Fibroblast of the aortic adventitia (primary cell): ENCODE measurements around the gene LCE1B. TPM values are rescaled to one million over a fixed set of nuclear protein-coding genes. Genes with fewer than 3 reads are reported as not detected.

ENCODE experiments used
- DNase-seq: peaks from one replicate; pipeline ENCODE4 v3.0.0-alpha.2; 2010; ENCODE audit warnings: low read depth
- H3K4me3 ChIP-seq: 2 replicates; pipeline ENCODE4 v1.5.1; 2011; ENCODE audit warnings: low read depth, mild to moderate bottlenecking, control low read depth, low read length, moderate library complexity
- CTCF ChIP-seq: IDR thresholded peaks from 2 replicates; pipeline ENCODE4 v1.5.1; 2011; ENCODE audit warnings: mild to moderate bottlenecking, low read length, control low read depth, inconsistent platforms; ENCODE audit not compliant: insufficient read depth
- total RNA-seq: library from RNA; depleted of rRNA; stranded (reverse); fragments of >200 nt; gene quantifications from 2 replicates; pipeline ENCODE4 v1.2.3, GENCODE V29; 2012; ENCODE audit warnings: low replicate concordance

Gene LCE1B
- total RNA-seq, 1 donor = not detected

DNA sequence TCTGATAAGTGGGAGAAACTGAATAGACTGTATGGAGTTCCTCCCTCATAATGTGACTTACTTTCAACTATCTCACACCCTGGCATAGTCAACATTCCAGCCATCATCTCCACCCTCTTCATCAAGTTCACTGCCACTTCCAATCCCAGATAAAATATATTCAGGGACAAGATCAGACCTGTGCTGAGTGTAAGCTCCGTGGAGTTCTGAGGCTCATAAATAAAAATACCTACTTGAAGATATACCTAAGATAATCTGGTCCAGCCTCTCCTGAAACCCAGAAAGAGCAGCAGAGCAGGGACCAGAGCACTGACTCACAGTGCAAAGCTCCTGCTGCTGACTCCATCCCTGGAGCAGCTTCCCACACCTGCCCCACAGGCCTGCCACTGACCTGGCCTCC, 46.3 kb downstream of the LCE1B start:
- H3K4me3 ChIP-seq = no peak overlapping the region
- no peak for TF ChIP-seq CTCF
- no peak for DNase-seq

DNA sequence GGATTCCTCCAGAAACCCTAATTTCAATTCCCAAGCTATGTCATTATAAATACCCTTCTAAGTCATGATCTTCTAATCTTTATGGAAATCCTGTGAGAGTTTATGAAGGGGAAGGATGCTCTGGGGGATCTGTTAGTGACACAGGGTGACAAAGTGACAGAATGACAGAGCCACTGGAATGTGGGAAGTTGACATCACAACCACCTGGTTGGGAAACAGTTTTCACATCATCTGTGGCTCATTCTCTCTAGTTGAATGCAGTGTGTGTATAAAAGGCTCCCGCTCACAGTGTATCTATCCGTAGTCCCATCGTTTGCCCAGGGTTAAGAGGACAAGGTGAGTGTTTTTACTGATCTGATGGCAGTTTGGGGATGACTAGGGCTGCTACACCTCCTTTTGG, 47.9 kb downstream of the LCE1B start, which contains the start of gene LCE7A:
Gene LCE7A, plus strand, starts transcription at position 301 of the 400 bp plus-strand sequence. CDS start 702 bp downstream, outside the sequence.
- no peak for TF ChIP-seq CTCF
- no peak for DNase-seq
- H3K4me3 ChIP-seq = no peak within 1 kb of the TSS

DNA sequence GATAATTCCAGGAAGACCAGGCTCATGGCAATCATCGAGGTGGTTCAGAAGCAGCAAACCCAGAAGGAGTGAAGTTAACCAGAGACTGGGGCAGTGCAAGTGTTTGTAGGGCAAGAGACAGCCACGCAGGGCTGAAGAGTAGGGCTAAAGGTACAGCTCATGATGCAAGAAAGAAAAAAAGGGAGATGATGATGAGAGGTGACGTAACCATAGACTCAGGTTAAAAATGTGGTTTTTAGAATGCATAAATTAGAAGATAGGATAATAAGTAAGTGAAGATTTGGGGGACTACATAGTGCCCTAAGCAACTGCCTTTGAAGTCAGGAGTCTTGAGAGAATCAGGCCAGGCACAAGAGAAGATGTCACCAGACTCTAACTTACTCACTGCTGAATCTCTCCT, 48.4 kb downstream of the LCE1B start:
- DNase-seq = no peak
- TF ChIP-seq CTCF = no peak
- no peak overlapping the region for H3K4me3 ChIP-seq

GRCh38 chr1:152861374-152861773, 49.6 kb downstream of the LCE1B start:
- no peak for TF ChIP-seq CTCF
- no peak for DNase-seq
- no peak overlapping the region for H3K4me3 ChIP-seq

Other genes with a start within 250 kb of the LCE1B start
- not detected in 2 replicates for gene LCE3E, start 245.2 kb upstream of the LCE1B start, total RNA-seq
- gene LCE3D, start 231.5 kb upstream of the LCE1B start, total RNA-seq = not detected in 2 replicates
- gene LCE3C, start 211.7 kb upstream of the LCE1B start, total RNA-seq = not detected in 2 replicates
- gene LCE3B, start 198.2 kb upstream of the LCE1B start, total RNA-seq = not detected in 2 replicates
- gene LCE3A, start 188.9 kb upstream of the LCE1B start, total RNA-seq = not detected in 2 replicates
- gene LCE2D, start 148.6 kb upstream of the LCE1B start, total RNA-seq = not detected in 2 replicates
- gene LCE2C, start 136.7 kb upstream of the LCE1B start, total RNA-seq = not detected in 2 replicates
- gene LCE2B, start 125.8 kb upstream of the LCE1B start, total RNA-seq = not detected in 2 replicates
- gene LCE2A, start 113.6 kb upstream of the LCE1B start, total RNA-seq = not detected in 2 replicates
- not detected in 2 replicates for gene LCE4A, start 103.8 kb upstream of the LCE1B start, total RNA-seq
- gene KPRP, start 53.9 kb upstream of the LCE1B start, total RNA-seq = not detected in 2 replicates
- gene LCE1F, start 36.8 kb upstream of the LCE1B start, total RNA-seq = not detected in 2 replicates
- gene LCE1E, start 25.7 kb upstream of the LCE1B start, total RNA-seq = not detected in 2 replicates
- gene LCE1D, start 15.2 kb upstream of the LCE1B start, total RNA-seq = not detected in 2 replicates
- gene LCE1C, start 5.3 kb upstream of the LCE1B start, total RNA-seq = not detected in 2 replicates
- gene LCE1A, start 15.5 kb downstream of the LCE1B start, total RNA-seq = not detected in 2 replicates
- not detected in 2 replicates for gene LCE6A, start 30.9 kb downstream of the LCE1B start, total RNA-seq
- gene LCE7A, start 48.0 kb downstream of the LCE1B start, total RNA-seq = not detected in 2 replicates
- not detected in 2 replicates for gene SMCP, start 66.4 kb downstream of the LCE1B start, total RNA-seq
- not detected in 2 replicates for gene IVL, start 96.6 kb downstream of the LCE1B start, total RNA-seq
- gene SPRR5, start 135.2 kb downstream of the LCE1B start, total RNA-seq = not detected in 2 replicates
- gene SPRR4, start 158.7 kb downstream of the LCE1B start, total RNA-seq = not detected in 2 replicates
- gene SPRR1A, start 172.1 kb downstream of the LCE1B start, total RNA-seq = not detected in 2 replicates
- not detected in 2 replicates for gene SPRR3, start 189.8 kb downstream of the LCE1B start, total RNA-seq
- gene SPRR1B, start 219.2 kb downstream of the LCE1B start, total RNA-seq = not detected in 2 replicates
- not detected in 2 replicates for gene SPRR2D, start 229.1 kb downstream of the LCE1B start, total RNA-seq
- gene SPRR2A, start 245.5 kb downstream of the LCE1B start, total RNA-seq = not detected in 2 replicates